ENCODE data around the gene TMEM109. TPM values are rescaled to one million over a fixed set of nuclear protein-coding genes. Genes with fewer than 3 reads are reported as not detected.

Gene TMEM109
- total RNA-seq, 1 donor from 2014 or later = 72.8 TPM

GRCh38 chr11:60951904-60952741 lies 38.2 kb downstream of the TMEM109 start, which contains the start of gene SLC15A3:
Gene SLC15A3, minus strand, starts transcription at chr11:60952176. Its CDS starts 625 bp downstream, at chr11:60951551.
- no peaks in the 10 kb centered on the region for H3K79me2 ChIP-seq (ENCODE audit: insufficient read depth, low read length)
- H3K4me1 ChIP-seq (ENCODE audit: insufficient read depth, low read length) = peaks cover 4% of the 10 kb centered on the region
- Mint-ChIP-seq H3K4me1 (ENCODE audit: low read depth, unreplicated experiment) (peaks cover 15% of the 10 kb centered on the region), H3K4me3 (ENCODE audit: unreplicated experiment) (peak within 1 kb of the TSS; percentile 71), H3K27me3 (ENCODE audit: low read depth, unreplicated experiment) (peaks cover 35% of the 10 kb centered on the region), H3K9me3 (ENCODE audit: unreplicated experiment) (peaks cover 1% of the 10 kb centered on the region), H3K27ac (ENCODE audit: unreplicated experiment) (peak within 1 kb of the TSS; percentile 94), H3K36me3 (ENCODE audit: low read depth, unreplicated experiment) (peaks cover 4% of the 10 kb centered on the region)
- DNase-seq (ENCODE audit: low read depth) (no peak), FAIRE-seq (no peak)
- H3K36me3 ChIP-seq (ENCODE audit: insufficient read depth, low read length) = no peaks in the 10 kb centered on the region
- H3K27ac ChIP-seq (ENCODE audit: low read depth, low read length) = no peak within 1 kb of the TSS
- TF ChIP-seq, protein P1, sequence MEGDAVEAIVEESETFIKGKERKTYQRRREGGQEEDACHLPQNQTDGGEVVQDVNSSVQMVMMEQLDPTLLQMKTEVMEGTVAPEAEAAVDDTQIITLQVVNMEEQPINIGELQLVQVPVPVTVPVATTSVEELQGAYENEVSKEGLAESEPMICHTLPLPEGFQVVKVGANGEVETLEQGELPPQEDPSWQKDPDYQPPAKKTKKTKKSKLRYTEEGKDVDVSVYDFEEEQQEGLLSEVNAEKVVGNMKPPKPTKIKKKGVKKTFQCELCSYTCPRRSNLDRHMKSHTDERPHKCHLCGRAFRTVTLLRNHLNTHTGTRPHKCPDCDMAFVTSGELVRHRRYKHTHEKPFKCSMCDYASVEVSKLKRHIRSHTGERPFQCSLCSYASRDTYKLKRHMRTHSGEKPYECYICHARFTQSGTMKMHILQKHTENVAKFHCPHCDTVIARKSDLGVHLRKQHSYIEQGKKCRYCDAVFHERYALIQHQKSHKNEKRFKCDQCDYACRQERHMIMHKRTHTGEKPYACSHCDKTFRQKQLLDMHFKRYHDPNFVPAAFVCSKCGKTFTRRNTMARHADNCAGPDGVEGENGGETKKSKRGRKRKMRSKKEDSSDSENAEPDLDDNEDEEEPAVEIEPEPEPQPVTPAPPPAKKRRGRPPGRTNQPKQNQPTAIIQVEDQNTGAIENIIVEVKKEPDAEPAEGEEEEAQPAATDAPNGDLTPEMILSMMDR (IDR thresholded peaks at IDR 0.05; ENCODE audit: insufficient read depth, low read depth, low read length) = no peak
- no peak for TF ChIP-seq EZH2 (IDR thresholded peaks at IDR 0.05; ENCODE audit: insufficient read depth, low read length)
- H2AFZ ChIP-seq (ENCODE audit: low read depth, low read length) = peak within 1 kb of the TSS; percentile 78
- H3K27me3 ChIP-seq (ENCODE audit: insufficient read depth, low read length) = peaks cover 15% of the 10 kb centered on the region
- no peaks in the 10 kb centered on the region for H4K20me1 ChIP-seq (ENCODE audit: insufficient read depth, low read length)
- no peaks in the 10 kb centered on the region for H3K9me3 ChIP-seq (ENCODE audit: insufficient read depth, low read depth, low read length)
- H3K9ac ChIP-seq (ENCODE audit: low read length) = peak within 1 kb of the TSS; percentile 35
- H3K4me3 ChIP-seq (ENCODE audit: insufficient read depth, low read depth, low read length) = peak within 1 kb of the TSS; percentile 44
- peak within 1 kb of the TSS; percentile 84 for H3K4me2 ChIP-seq (ENCODE audit: low read length)

- Histone ChIP-seq H3K4me1 (ENCODE audit: insufficient read depth, low read length) (peaks cover 4% of the 10 kb centered on the region), H4K20me1 (ENCODE audit: insufficient read depth, low read length) (no peaks in the 10 kb centered on the region), H3K4me2 (ENCODE audit: low read length) (peak overlapping the region; percentile 84), H3K79me2 (ENCODE audit: insufficient read depth, low read length) (no peaks in the 10 kb centered on the region), H3K27me3 (ENCODE audit: insufficient read depth, low read length) (peaks cover 15% of the 10 kb centered on the region), H3K27ac (ENCODE audit: low read depth, low read length) (no peak overlapping the region), H2AFZ (ENCODE audit: low read depth, low read length) (peak overlapping the region; percentile 10), H3K9ac (ENCODE audit: low read length) (no peak overlapping the region), H3K36me3 (ENCODE audit: insufficient read depth, low read length) (no peaks in the 10 kb centered on the region), H3K4me3 (ENCODE audit: insufficient read depth, low read depth, low read length) (no peak overlapping the region), H3K9me3 (ENCODE audit: insufficient read depth, low read depth, low read length) (no peaks in the 10 kb centered on the region)
- Mint-ChIP-seq H3K27me3 (ENCODE audit: low read depth, unreplicated experiment) (peaks cover 39% of the 10 kb centered on the region), H3K9me3 (ENCODE audit: unreplicated experiment) (peaks cover 2% of the 10 kb centered on the region), H3K36me3 (ENCODE audit: low read depth, unreplicated experiment) (peaks cover 4% of the 10 kb centered on the region), H3K27ac (ENCODE audit: unreplicated experiment) (peak overlapping the region; percentile 94), H3K4me1 (ENCODE audit: low read depth, unreplicated experiment) (peaks cover 15% of the 10 kb centered on the region), H3K4me3 (ENCODE audit: unreplicated experiment) (peak overlapping the region; percentile 57)
- TF ChIP-seq EZH2 (IDR thresholded peaks at IDR 0.05; ENCODE audit: insufficient read depth, low read length) = no peak
- TF ChIP-seq, protein P1 (IDR thresholded peaks at IDR 0.05; ENCODE audit: insufficient read depth, low read depth, low read length) = no peak
- no peak for DNase-seq (ENCODE audit: low read depth)
- FAIRE-seq = no peak
These were observed 38.8 kb downstream of the TMEM109 start for GRCh38 chr11:60952742-60953170.

GRCh38 chr11:60953781-60954180 lies 39.8 kb downstream of the TMEM109 start:
- peaks cover 15% of the 10 kb centered on the region for H3K27me3 ChIP-seq (ENCODE audit: insufficient read depth, low read length)
- H3K9me3 ChIP-seq (ENCODE audit: insufficient read depth, low read depth, low read length) = no peaks in the 10 kb centered on the region
- Mint-ChIP-seq H3K27me3 (ENCODE audit: low read depth, unreplicated experiment) (peaks cover 45% of the 10 kb centered on the region), H3K9me3 (ENCODE audit: unreplicated experiment) (peaks cover 6% of the 10 kb centered on the region), H3K4me1 (ENCODE audit: low read depth, unreplicated experiment) (peaks cover 11% of the 10 kb centered on the region), H3K36me3 (ENCODE audit: low read depth, unreplicated experiment) (peaks cover 2% of the 10 kb centered on the region), H3K4me3 (ENCODE audit: unreplicated experiment) (no peak overlapping the region), H3K27ac (ENCODE audit: unreplicated experiment) (no peak overlapping the region)
- FAIRE-seq (no peak), DNase-seq (ENCODE audit: low read depth) (peak; percentile 12)
- no peak overlapping the region for H3K4me2 ChIP-seq (ENCODE audit: low read length)
- H3K4me1 ChIP-seq (ENCODE audit: insufficient read depth, low read length) = peaks cover 4% of the 10 kb centered on the region
- H3K4me3 ChIP-seq (ENCODE audit: insufficient read depth, low read depth, low read length) = no peak overlapping the region
- no peaks in the 10 kb centered on the region for H3K79me2 ChIP-seq (ENCODE audit: insufficient read depth, low read length)
- H3K27ac ChIP-seq (ENCODE audit: low read depth, low read length) = no peak overlapping the region
- H3K9ac ChIP-seq (ENCODE audit: low read length) = no peak overlapping the region
- H3K36me3 ChIP-seq (ENCODE audit: insufficient read depth, low read length) = no peaks in the 10 kb centered on the region
- H2AFZ ChIP-seq (ENCODE audit: low read depth, low read length) = no peak overlapping the region
- H4K20me1 ChIP-seq (ENCODE audit: insufficient read depth, low read length) = no peaks in the 10 kb centered on the region
- TF ChIP-seq EZH2 (IDR thresholded peaks at IDR 0.05; ENCODE audit: insufficient read depth, low read length) = no peak
- TF ChIP-seq, protein P1 (IDR thresholded peaks at IDR 0.05; ENCODE audit: insufficient read depth, low read depth, low read length) = no peak

All from astrocyte (in vitro differentiated cells and primary cell).